Astrocyte (in vitro differentiated cells and primary cell): ENCODE results near the gene DOK7. TPM values are rescaled to one million over a fixed set of nuclear protein-coding genes. Genes with fewer than 3 reads are reported as not detected.

ENCODE experiments used
- DNase-seq: peaks from one replicate; pipeline ENCODE4 v3.0.0-alpha.2; 2010; ENCODE audit warnings: low read depth
- FAIRE-seq: peaks from 2 replicates; lab custom pipeline; 2011; peaks lifted over from hg19 to GRCh38; lab: Jason Lieb, UNC
- H2AFZ ChIP-seq: 2 replicates; pipeline ENCODE4 v1.6.0; 2012; ENCODE audit warnings: low read depth, low read length, inconsistent platforms
- H3K27ac ChIP-seq: 2 replicates; pipeline ENCODE4 v1.5.1; 2011; ENCODE audit warnings: low read depth, low read length, inconsistent platforms
- H3K27me3 ChIP-seq: 2 replicates; pipeline ENCODE4 v1.6.0; 2011; ENCODE audit warnings: low read length, inconsistent platforms; ENCODE audit not compliant: insufficient read depth
- H3K36me3 ChIP-seq: 2 replicates; pipeline ENCODE4 v1.5.1; 2011; ENCODE audit warnings: low read length, inconsistent platforms; ENCODE audit not compliant: insufficient read depth
- H3K4me1 ChIP-seq: 2 replicates; pipeline ENCODE4 v1.5.1; 2011; ENCODE audit warnings: low read length, inconsistent platforms; ENCODE audit not compliant: insufficient read depth
- H3K4me2 ChIP-seq: 2 replicates; pipeline ENCODE4 v1.6.0; 2012; ENCODE audit warnings: low read length, inconsistent platforms
- H3K4me3 ChIP-seq: 2 replicates; pipeline ENCODE4 v1.5.1; 2011; ENCODE audit warnings: low read depth, mild to moderate bottlenecking, low read length, inconsistent platforms; ENCODE audit not compliant: insufficient read depth
- H3K79me2 ChIP-seq: 2 replicates; pipeline ENCODE4 v1.6.0; 2012; ENCODE audit warnings: mild to moderate bottlenecking, low read length, inconsistent platforms; ENCODE audit not compliant: insufficient read depth
- H3K9ac ChIP-seq: 2 replicates; pipeline ENCODE4 v1.6.0; 2012; ENCODE audit warnings: mild to moderate bottlenecking, low read length, inconsistent platforms
- H3K9me3 ChIP-seq: 2 replicates; pipeline ENCODE4 v1.5.1; 2012; ENCODE audit warnings: low read depth, mild to moderate bottlenecking, low read length, inconsistent platforms; ENCODE audit not compliant: insufficient read depth
- H4K20me1 ChIP-seq: 2 replicates; pipeline ENCODE4 v1.6.0; 2012; ENCODE audit warnings: low read length, inconsistent platforms; ENCODE audit not compliant: insufficient read depth
- H3K27ac Mint-ChIP-seq: one replicate; pipeline ENCODE4 v1.8.0; 2021; ENCODE audit warnings: mild to moderate bottlenecking, mixed read lengths; ENCODE audit not compliant: unreplicated experiment
- H3K27me3 Mint-ChIP-seq: one replicate; pipeline ENCODE4 v1.8.0; 2021; ENCODE audit warnings: low read depth, mixed read lengths; ENCODE audit not compliant: unreplicated experiment
- H3K36me3 Mint-ChIP-seq: one replicate; pipeline ENCODE4 v1.8.0; 2021; ENCODE audit warnings: low read depth, mixed read lengths; ENCODE audit not compliant: unreplicated experiment
- H3K4me1 Mint-ChIP-seq: one replicate; pipeline ENCODE4 v1.8.0; 2021; ENCODE audit warnings: low read depth, mixed read lengths; ENCODE audit not compliant: unreplicated experiment
- H3K4me3 Mint-ChIP-seq: one replicate; pipeline ENCODE4 v1.8.0; 2021; ENCODE audit warnings: mild to moderate bottlenecking, moderate library complexity, mixed read lengths; ENCODE audit not compliant: unreplicated experiment
- H3K9me3 Mint-ChIP-seq: one replicate; pipeline ENCODE4 v1.8.0; 2021; ENCODE audit warnings: mild to moderate bottlenecking, mixed read lengths; ENCODE audit not compliant: unreplicated experiment
- EZH2 ChIP-seq: IDR thresholded peaks from 2 replicates; pipeline ENCODE4 v1.6.1; 2012; ENCODE audit warnings: mild to moderate bottlenecking, low read length, inconsistent platforms; ENCODE audit not compliant: insufficient read depth
- total RNA-seq: library from RNA; stranded (reverse); gene quantifications from 2 replicates; pipeline ENCODE4 v1.2.1, GENCODE V29; 2021
- TF ChIP-seq, protein P1 (sequence below): IDR thresholded peaks from 2 replicates; pipeline ENCODE4 v1.5.1; 2011; ENCODE audit warnings: low read depth, mild to moderate bottlenecking, inconsistent platforms, low read length, moderate library complexity; ENCODE audit not compliant: insufficient read depth

Gene DOK7
- total RNA-seq, 1 donor from 2014 or later, result not detected

DNA sequence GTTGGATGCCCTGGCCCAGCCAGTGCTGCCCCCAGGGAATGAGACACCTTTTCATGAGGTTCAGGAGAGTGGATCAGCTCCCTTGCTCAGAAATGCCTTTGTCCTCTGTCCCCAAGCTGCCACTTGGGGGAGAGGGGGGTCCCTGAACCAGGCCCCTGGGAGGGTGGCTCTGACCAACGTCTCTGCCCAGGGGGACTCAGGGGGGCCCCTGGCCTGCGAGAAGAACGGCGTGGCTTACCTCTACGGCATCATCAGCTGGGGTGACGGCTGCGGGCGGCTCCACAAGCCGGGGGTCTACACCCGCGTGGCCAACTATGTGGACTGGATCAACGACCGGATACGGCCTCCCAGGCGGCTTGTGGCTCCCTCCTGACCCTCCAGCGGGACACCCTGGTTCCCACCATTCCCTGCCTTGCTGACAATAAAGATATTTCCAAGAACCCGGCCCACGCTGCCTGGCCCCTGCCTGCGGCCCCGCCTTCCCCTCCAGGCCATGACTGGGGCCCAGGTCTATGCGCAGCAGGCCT is 14.0 kb upstream of the DOK7 start:
- H3K4me1 Mint-ChIP-seq, result peaks cover 2% of the 10 kb centered on the region
- Histone ChIP-seq H3K9me3 (no peaks in the 10 kb centered on the region), H3K9ac (no peak overlapping the region), H3K27me3 (no peaks in the 10 kb centered on the region), H3K27ac (no peak overlapping the region), H3K36me3 (no peaks in the 10 kb centered on the region), H2AFZ (no peak overlapping the region), H4K20me1 (no peaks in the 10 kb centered on the region), H3K4me1 (peaks cover 9% of the 10 kb centered on the region), H3K79me2 (no peaks in the 10 kb centered on the region), H3K4me2 (no peak overlapping the region), H3K4me3 (no peak overlapping the region)
- TF ChIP-seq EZH2, result no peak
- TF ChIP-seq, protein P1, sequence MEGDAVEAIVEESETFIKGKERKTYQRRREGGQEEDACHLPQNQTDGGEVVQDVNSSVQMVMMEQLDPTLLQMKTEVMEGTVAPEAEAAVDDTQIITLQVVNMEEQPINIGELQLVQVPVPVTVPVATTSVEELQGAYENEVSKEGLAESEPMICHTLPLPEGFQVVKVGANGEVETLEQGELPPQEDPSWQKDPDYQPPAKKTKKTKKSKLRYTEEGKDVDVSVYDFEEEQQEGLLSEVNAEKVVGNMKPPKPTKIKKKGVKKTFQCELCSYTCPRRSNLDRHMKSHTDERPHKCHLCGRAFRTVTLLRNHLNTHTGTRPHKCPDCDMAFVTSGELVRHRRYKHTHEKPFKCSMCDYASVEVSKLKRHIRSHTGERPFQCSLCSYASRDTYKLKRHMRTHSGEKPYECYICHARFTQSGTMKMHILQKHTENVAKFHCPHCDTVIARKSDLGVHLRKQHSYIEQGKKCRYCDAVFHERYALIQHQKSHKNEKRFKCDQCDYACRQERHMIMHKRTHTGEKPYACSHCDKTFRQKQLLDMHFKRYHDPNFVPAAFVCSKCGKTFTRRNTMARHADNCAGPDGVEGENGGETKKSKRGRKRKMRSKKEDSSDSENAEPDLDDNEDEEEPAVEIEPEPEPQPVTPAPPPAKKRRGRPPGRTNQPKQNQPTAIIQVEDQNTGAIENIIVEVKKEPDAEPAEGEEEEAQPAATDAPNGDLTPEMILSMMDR, result no peak
- FAIRE-seq (no peak), DNase-seq (no peak)
- no peaks in the 10 kb centered on the region for H3K9me3 Mint-ChIP-seq
- H3K4me3 Mint-ChIP-seq, result no peak overlapping the region
- no peaks in the 10 kb centered on the region for H3K36me3 Mint-ChIP-seq
- peaks cover 9% of the 10 kb centered on the region for H3K27me3 Mint-ChIP-seq
- H3K27ac Mint-ChIP-seq, result no peak overlapping the region

DNA sequence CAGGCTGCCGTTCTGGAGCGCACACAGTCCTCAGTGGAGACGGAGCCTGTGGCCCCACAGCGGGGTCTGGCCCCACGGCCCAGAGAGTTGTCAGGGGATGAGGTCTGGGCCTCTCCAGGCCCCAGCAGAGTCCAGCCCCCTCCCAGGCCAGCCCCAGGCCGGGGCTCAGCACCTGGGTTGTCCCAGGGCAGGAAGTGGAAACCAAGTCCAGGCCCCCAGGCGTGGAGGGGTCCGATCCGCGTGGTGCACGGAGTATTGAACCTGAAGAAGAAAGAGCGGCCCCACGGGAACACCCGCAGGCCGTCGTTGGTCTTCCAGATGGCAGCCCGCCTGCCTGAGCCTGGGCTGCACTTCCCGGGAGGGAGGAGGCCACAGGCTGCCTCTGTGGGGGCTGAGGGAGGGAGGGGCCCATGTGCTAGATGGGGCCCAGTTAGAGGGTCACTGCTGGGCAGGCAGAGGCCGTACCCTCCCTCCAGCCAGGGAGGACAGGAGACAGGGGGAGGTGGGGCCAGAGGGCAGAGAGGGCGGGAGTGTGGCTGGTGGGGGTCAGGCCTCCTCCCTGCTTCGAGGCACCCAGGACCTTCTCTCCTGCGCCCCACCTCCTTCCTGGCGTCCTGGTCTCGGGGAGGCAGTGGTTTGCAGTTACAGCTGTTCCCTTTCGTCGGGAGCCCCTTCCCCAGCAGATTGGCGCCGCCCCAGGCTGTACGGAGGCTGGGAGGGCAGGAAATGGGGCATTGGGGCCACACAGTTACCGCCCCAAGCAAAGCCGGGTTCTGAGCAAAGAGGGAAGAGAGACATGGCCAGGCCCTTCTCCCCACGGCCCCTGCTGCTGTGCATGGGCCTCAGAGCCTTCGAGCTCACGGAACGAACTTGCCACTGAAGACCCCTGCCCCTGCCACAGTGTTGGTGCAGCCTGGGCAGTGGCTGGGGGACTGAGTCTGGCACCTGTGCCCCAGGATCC is 13.3 kb upstream of the DOK7 start:
- H3K27me3 ChIP-seq, result no peaks in the 10 kb centered on the region
- Mint-ChIP-seq H3K4me3 (no peak overlapping the region), H3K27ac (no peak overlapping the region), H3K36me3 (no peaks in the 10 kb centered on the region), H3K27me3 (peaks cover 12% of the 10 kb centered on the region), H3K9me3 (peaks cover 4% of the 10 kb centered on the region), H3K4me1 (peaks cover 2% of the 10 kb centered on the region)
- peaks cover 9% of the 10 kb centered on the region for H3K4me1 ChIP-seq
- no peak overlapping the region for H3K27ac ChIP-seq
- no peak overlapping the region for H3K4me2 ChIP-seq
- no peak overlapping the region for H3K4me3 ChIP-seq
- no peaks in the 10 kb centered on the region for H3K9me3 ChIP-seq
- H2AFZ ChIP-seq, result no peak overlapping the region
- H3K79me2 ChIP-seq, result no peaks in the 10 kb centered on the region
- H3K9ac ChIP-seq, result no peak overlapping the region
- no peaks in the 10 kb centered on the region for H3K36me3 ChIP-seq
- DNase-seq (no peak), FAIRE-seq (no peak)
- H4K20me1 ChIP-seq, result no peaks in the 10 kb centered on the region
- no peak for TF ChIP-seq EZH2
- TF ChIP-seq, protein P1, result no peak
